ENCODE results near the gene FRAT2. TPM values are rescaled to one million over a fixed set of nuclear protein-coding genes. Genes with fewer than 3 reads are reported as not detected.

Gene FRAT2
- total and polyA plus RNA-seq, 10 of the 15 experiments (the other 5 are each of a cell fraction or from before 2014, with no cell fraction given) = 0.69 to 5.9 (median 3.8) TPM

DNA sequence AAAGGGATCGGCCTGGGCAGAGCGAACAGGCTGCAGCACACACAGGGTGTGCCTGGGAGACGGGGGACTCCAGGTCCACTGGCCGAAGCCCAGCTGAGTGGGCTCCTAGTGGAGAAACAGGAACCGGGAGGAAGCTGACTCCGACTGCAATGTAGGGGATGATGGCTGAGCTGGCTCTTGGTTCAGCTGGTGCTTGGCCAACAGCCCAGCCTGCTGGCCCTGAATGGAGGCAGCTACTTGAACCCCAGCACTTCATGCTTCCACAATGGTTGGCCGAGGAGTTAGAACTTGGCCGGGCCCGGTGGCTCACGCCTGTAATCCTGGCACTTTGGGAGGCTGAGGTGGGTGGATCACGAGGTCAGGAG, 27.0 kb upstream of the FRAT2 start:
- Histone ChIP-seq H3K4me1 (ENCODE audit: control insufficient read depth, insufficient read depth, low read length) (no peaks in the 10 kb centered on the region; the same call in 1 of the 2 replicates), H3K27ac (ENCODE audit: control insufficient read depth, insufficient read depth) (no peak overlapping the region), H3K9ac (ENCODE audit: control insufficient read depth, insufficient read depth, low read length) (no peak overlapping the region), H3K27me3 (replicated peaks in 1 of 2; ENCODE audit: control insufficient read depth in 2 of 2, insufficient read depth in 2 of 2, low read length in 1 of 2) (no peaks in the 10 kb centered on the region), H2AFZ (ENCODE audit: control insufficient read depth, low read depth, low read length) (no peak overlapping the region), H3K4me3 (no peak overlapping the region), H3K4me2 (ENCODE audit: control insufficient read depth, insufficient read depth) (no peak overlapping the region), H3K9me3 (replicated peaks; ENCODE audit: control insufficient read depth, insufficient read depth, low read length) (no peaks in the 10 kb centered on the region), H4K20me1 (ENCODE audit: control insufficient read depth, insufficient read depth) (no peaks in the 10 kb centered on the region), H3K36me3 (ENCODE audit: control insufficient read depth in 2 of 2, insufficient read depth in 2 of 2, low read length in 1 of 2) (peaks cover 4 to 25% of the 10 kb centered on the region in 2 experiments; a peak in 3 of 4 replicates), H3K79me2 (ENCODE audit: control insufficient read depth, insufficient read depth, low read length) (no peaks in the 10 kb centered on the region)
- TF ChIP-seq EZH2 (IDR thresholded peaks at IDR 0.05; ENCODE audit: borderline replicate concordance, control insufficient read depth, low read depth, low read length) = no peak
- no peak for TF ChIP-seq ZNF24 (IDR thresholded peaks at IDR 0.05)
- TF ChIP-seq SMC3 (IDR thresholded peaks at IDR 0.05; ENCODE audit: borderline replicate concordance, low read length) = no peak
- TF ChIP-seq, protein P1, sequence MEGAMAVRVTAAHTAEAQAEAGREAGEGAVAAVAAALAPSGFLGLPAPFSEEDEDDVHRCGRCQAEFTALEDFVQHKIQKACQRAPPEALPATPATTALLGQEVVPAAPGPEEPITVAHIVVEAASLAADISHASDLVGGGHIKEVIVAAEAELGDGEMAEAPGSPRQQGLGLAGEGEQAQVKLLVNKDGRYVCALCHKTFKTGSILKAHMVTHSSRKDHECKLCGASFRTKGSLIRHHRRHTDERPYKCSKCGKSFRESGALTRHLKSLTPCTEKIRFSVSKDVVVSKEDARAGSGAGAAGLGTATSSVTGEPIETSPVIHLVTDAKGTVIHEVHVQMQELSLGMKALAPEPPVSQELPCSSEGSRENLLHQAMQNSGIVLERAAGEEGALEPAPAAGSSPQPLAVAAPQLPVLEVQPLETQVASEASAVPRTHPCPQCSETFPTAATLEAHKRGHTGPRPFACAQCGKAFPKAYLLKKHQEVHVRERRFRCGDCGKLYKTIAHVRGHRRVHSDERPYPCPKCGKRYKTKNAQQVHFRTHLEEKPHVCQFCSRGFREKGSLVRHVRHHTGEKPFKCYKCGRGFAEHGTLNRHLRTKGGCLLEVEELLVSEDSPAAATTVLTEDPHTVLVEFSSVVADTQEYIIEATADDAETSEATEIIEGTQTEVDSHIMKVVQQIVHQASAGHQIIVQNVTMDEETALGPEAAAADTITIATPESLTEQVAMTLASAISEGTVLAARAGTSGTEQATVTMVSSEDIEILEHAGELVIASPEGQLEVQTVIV (IDR thresholded peaks at IDR 0.05; ENCODE audit: borderline replicate concordance, partially characterized antibody) = no peak
- TF ChIP-seq EGR1 (IDR thresholded peaks at IDR 0.05; ENCODE audit: borderline replicate concordance in 1 of 2, low read depth in 2 of 2, low read length in 2 of 2) = no peak
- no peak for TF ChIP-seq JUND (IDR thresholded peaks at IDR 0.05; ENCODE audit: low read depth, low read length)
- TF ChIP-seq BACH1 (IDR thresholded peaks at IDR 0.05; ENCODE audit: borderline replicate concordance) = no peak
- TF ChIP-seq, protein P2, sequence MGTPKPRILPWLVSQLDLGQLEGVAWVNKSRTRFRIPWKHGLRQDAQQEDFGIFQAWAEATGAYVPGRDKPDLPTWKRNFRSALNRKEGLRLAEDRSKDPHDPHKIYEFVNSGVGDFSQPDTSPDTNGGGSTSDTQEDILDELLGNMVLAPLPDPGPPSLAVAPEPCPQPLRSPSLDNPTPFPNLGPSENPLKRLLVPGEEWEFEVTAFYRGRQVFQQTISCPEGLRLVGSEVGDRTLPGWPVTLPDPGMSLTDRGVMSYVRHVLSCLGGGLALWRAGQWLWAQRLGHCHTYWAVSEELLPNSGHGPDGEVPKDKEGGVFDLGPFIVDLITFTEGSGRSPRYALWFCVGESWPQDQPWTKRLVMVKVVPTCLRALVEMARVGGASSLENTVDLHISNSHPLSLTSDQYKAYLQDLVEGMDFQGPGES (IDR thresholded peaks at IDR 0.05) = no peak
- TF ChIP-seq RCOR1 (conservative IDR thresholded peaks at IDR 0.05; ENCODE audit: low read depth, low read length) = no peak
- no peak for TF ChIP-seq KAT2A (conservative IDR thresholded peaks at IDR 0.05; ENCODE audit: control insufficient read depth, low read depth, low read length)
- no peak for TF ChIP-seq SUZ12 (IDR thresholded peaks at IDR 0.05; ENCODE audit: unreplicated experiment)
- no peak for TF ChIP-seq RFX5 (IDR thresholded peaks at IDR 0.05; ENCODE audit: low read depth, low read length)
- TF ChIP-seq IRF4 (IDR thresholded peaks at IDR 0.05; ENCODE audit: low read depth, low read length) = no peak
- no peak for TF ChIP-seq KDM1A (IDR thresholded peaks at IDR 0.05; ENCODE audit: borderline replicate concordance)
- TF ChIP-seq CBFB (IDR thresholded peaks at IDR 0.05; ENCODE audit: low read depth) = no peak
- TF ChIP-seq, protein P3, sequence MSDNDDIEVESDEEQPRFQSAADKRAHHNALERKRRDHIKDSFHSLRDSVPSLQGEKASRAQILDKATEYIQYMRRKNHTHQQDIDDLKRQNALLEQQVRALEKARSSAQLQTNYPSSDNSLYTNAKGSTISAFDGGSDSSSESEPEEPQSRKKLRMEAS (IDR thresholded peaks at IDR 0.05; ENCODE audit: low read depth, low read length) = no peak
- RAD21 ChIA-PET (ENCODE audit: unreplicated experiment) = interaction anchor here (0.6 kb wide), 1 partner anchor 152 kb away, joined by 4 read pairs; no protein-coding TSS in a partner anchor
- intact Hi-C loops (cut with micrococcal nuclease; ENCODE audit: unreplicated experiment) = no loop called here
- FAIRE-seq (no peak), ATAC-seq (no peak), DNase-seq (ENCODE audit: low read depth, low spot score) (no peak)
- POLR2A ChIA-PET = interaction anchor here (0.6 kb wide), 2 partner anchors 68 to 72 kb away, joined by 6 read pairs; no protein-coding TSS in a partner anchor
- SMC1A ChIA-PET (ENCODE audit: uncharacterized antibody, unreplicated experiment) = no interaction called here
- in situ Hi-C loops (cut with MboI) = no loop called here
- CTCF ChIA-PET = interaction anchor here (1.0 kb wide), 1 partner anchor 83 kb away, joined by 3 read pairs; no protein-coding TSS in a partner anchor
- BruUV-seq (replicated peaks) = no TSS peak
- WGBS (ENCODE audit: insufficient coverage, insufficient replicate concordance, low lambda C conversion rate, missing lambda C conversion rate) = 95% methylated on average over 11 of the region's 11 CpGs
